ENCODE results near the gene PHLPP1. TPM values are rescaled to one million over a fixed set of nuclear protein-coding genes. Genes with fewer than 3 reads are reported as not detected.

The PHLPP1 gene
- total RNA-seq, 2 donors from 2014 or later = 8.1 to 11.6 TPM

DNA sequence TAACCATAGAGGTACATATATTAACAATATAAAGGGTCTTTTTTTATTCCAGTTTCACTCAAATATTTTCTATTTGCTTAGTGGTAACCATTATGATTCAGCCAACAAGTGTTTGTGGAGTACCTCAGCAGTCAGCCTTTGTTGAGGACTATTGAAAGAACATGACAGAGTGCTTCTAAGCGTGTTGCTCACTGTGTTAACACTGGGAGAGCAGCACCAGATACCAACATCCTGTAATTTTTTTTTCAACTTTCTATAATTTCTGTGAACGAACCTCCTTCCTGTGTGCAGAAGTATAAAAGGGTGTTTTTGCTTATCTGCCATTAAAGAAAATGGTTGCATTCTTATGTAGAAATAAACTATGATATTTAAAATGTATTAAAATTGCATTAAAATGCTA, 239.0 kb downstream of the PHLPP1 start:
- no peak for ATAC-seq (ENCODE audit: insufficient number of reproducible peaks, low FRiP score, low read depth)
- Histone ChIP-seq H3K4me1 (ENCODE audit: control insufficient read depth in 1 of 2, low read depth in 2 of 2) (peaks cover 0 to 8% of the 10 kb centered on the region in 2 donors), H3K9me3 (no peaks in the 10 kb centered on the region), H3K27me3 (replicated peaks; ENCODE audit: insufficient read depth) (no peaks in the 10 kb centered on the region), H3K4me3 (no peak overlapping the region), H3K27ac (no peak overlapping the region), H3K36me3 (no peaks in the 10 kb centered on the region)
- TF ChIP-seq, protein P1, sequence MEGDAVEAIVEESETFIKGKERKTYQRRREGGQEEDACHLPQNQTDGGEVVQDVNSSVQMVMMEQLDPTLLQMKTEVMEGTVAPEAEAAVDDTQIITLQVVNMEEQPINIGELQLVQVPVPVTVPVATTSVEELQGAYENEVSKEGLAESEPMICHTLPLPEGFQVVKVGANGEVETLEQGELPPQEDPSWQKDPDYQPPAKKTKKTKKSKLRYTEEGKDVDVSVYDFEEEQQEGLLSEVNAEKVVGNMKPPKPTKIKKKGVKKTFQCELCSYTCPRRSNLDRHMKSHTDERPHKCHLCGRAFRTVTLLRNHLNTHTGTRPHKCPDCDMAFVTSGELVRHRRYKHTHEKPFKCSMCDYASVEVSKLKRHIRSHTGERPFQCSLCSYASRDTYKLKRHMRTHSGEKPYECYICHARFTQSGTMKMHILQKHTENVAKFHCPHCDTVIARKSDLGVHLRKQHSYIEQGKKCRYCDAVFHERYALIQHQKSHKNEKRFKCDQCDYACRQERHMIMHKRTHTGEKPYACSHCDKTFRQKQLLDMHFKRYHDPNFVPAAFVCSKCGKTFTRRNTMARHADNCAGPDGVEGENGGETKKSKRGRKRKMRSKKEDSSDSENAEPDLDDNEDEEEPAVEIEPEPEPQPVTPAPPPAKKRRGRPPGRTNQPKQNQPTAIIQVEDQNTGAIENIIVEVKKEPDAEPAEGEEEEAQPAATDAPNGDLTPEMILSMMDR (IDR thresholded peaks at IDR 0.05) = no peak
- no peak for DNase-seq (ENCODE audit: low spot score)

DNA sequence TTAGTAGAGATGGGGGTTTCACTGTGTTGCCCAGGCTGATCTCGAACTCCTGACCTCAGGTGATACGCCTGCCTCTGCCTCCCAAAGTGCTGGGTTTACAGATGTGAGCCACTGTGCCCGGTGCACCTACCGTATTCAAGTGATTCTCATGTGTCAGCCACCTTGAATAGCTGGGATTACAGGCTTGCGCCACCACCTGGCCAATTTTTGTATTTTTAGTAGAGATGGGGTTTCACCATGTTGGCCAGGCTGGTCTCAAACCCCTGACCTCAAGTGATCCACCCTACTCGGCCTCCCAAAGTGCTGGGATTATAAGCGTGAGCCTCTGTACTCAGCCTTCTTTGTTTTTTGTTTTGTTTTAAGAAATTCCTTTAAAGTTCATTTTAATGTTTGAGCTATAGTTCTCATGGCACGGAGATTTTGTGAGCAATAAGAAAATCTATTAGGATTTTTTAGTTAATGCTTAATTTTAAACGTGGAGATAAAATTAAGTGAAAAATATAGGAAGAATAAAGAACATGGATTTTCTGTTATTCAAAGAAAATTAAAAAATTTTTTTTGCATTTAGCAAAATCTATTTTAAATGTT, 242.6 kb downstream of the PHLPP1 start:
- Histone ChIP-seq H3K4me1 (ENCODE audit: control insufficient read depth in 1 of 2, low read depth in 2 of 2) (peaks cover 0 to 4% of the 10 kb centered on the region in 2 donors), H3K36me3 (no peaks in the 10 kb centered on the region), H3K9me3 (no peaks in the 10 kb centered on the region), H3K4me3 (no peak overlapping the region), H3K27ac (no peak overlapping the region), H3K27me3 (replicated peaks; ENCODE audit: insufficient read depth) (no peaks in the 10 kb centered on the region)
- DNase-seq (ENCODE audit: low spot score) = no peak
- no peak for ATAC-seq (ENCODE audit: insufficient number of reproducible peaks, low FRiP score, low read depth)
- TF ChIP-seq, protein P1 (IDR thresholded peaks at IDR 0.05) = peak; percentile 40

DNA sequence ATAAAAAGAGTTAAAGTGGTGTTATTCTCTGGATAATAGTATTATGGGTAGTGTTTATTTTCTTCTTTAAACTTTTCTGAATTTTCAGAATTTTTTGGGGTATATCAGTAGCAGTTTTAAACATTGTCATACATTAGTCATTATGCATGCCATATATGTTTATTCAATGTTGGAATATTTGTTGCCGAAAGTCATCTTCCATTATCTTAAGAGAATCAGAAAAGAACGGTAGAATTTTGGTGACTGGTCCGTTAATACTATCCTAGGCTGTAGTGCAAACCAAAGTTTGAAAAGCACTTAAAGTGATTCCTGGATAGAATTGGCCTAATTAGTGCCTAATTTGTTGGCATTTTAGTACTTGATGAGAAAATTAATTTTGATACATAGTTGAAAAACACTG, 244.1 kb downstream of the PHLPP1 start:
- Histone ChIP-seq H3K36me3 (no peaks in the 10 kb centered on the region), H3K27me3 (replicated peaks; ENCODE audit: insufficient read depth) (no peaks in the 10 kb centered on the region), H3K4me1 (ENCODE audit: control insufficient read depth in 1 of 2, low read depth in 2 of 2) (no peaks in the 10 kb centered on the region), H3K27ac (no peak overlapping the region), H3K9me3 (no peaks in the 10 kb centered on the region), H3K4me3 (no peak overlapping the region)
- DNase-seq (ENCODE audit: low spot score) (no peak), ATAC-seq (ENCODE audit: insufficient number of reproducible peaks, low FRiP score, low read depth) (no peak)
- TF ChIP-seq, protein P1 (IDR thresholded peaks at IDR 0.05) = no peak

DNA sequence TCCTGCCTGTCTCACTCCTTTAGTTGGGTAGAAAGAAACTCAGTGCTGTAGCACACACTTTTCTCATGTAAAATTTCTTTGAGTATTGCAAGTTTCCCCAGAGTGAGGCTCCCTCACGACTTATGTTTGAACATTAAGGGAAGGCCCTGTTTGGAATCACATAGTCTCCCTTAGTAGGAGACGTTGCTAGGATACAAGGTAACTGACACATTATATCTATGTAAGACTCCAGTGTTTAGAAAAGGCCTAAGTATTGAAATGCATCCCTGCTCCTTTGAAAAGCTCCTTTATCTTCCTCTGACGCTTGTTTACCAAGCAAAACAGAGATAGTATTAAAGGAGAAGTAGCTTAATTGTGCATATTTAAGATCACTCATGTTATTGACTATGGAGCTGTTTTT, 248.2 kb downstream of the PHLPP1 start:
- DNase-seq (ENCODE audit: low spot score) (no peak), ATAC-seq (ENCODE audit: insufficient number of reproducible peaks, low FRiP score, low read depth) (no peak)
- Histone ChIP-seq H3K27me3 (replicated peaks; ENCODE audit: insufficient read depth) (no peaks in the 10 kb centered on the region), H3K36me3 (no peaks in the 10 kb centered on the region), H3K9me3 (no peaks in the 10 kb centered on the region), H3K4me1 (ENCODE audit: control insufficient read depth in 1 of 2, low read depth in 2 of 2) (no peaks in the 10 kb centered on the region), H3K27ac (no peak overlapping the region), H3K4me3 (no peak overlapping the region)
- TF ChIP-seq, protein P1 (IDR thresholded peaks at IDR 0.05) = no peak

DNA sequence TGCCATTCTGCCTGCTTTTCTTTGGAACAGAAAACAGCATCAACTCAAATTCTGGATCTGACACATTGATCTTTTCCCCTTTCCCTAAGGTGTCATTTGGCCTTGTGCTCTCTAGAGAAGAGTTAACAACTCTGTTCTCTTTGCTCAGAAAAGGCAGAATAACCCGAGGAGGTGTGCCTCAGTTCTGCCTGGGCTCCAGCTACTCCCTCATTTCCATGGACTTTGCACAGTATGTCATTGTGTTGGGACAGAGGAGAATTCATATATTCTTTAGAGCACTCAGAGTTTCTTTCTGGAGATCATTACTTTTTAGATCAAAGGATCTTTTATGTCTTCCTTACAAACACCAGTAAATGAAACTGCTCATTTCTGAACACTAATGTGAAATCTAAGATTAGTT, 249.1 kb downstream of the PHLPP1 start:
- ATAC-seq (ENCODE audit: insufficient number of reproducible peaks, low FRiP score, low read depth) = no peak
- Histone ChIP-seq H3K27ac (no peak overlapping the region), H3K9me3 (no peaks in the 10 kb centered on the region), H3K36me3 (no peaks in the 10 kb centered on the region), H3K4me1 (ENCODE audit: control insufficient read depth in 1 of 2, low read depth in 2 of 2) (no peaks in the 10 kb centered on the region), H3K27me3 (replicated peaks; ENCODE audit: insufficient read depth) (no peaks in the 10 kb centered on the region), H3K4me3 (no peak overlapping the region)
- DNase-seq (ENCODE audit: low spot score) = no peak
- TF ChIP-seq, protein P1 (IDR thresholded peaks at IDR 0.05) = no peak

Measured in thoracic aorta (tissue), 2 donors.